Mesodermal cell (in vitro differentiated cells): Measurements from ENCODE around the gene OR2T1. TPM values are rescaled to one million over a fixed set of nuclear protein-coding genes. Genes with fewer than 3 reads are reported as not detected.

Experiments
- H3K27ac ChIP-seq: 2 replicates; pipeline ENCODE4 v1.7.0; 2013; ENCODE audit warnings: mild to moderate bottlenecking, low read depth, low read length, moderate library complexity; ENCODE audit not compliant: severe bottlenecking
- H3K36me3 ChIP-seq: 2 replicates; pipeline ENCODE4 v1.7.1; 2013; ENCODE audit warnings: mild to moderate bottlenecking, low read length, moderate library complexity; ENCODE audit not compliant: control insufficient read depth, insufficient read depth
- H3K4me1 ChIP-seq: one replicate; pipeline ENCODE4 v1.7.1; 2013; ENCODE audit warnings: mild to moderate bottlenecking, low read length; ENCODE audit not compliant: insufficient read depth, control insufficient read depth, poor library complexity, severe bottlenecking
- H3K4me3 ChIP-seq: 2 replicates; pipeline ENCODE4 v1.7.0; 2013; ENCODE audit warnings: low read length, control low read depth, mild to moderate bottlenecking; ENCODE audit not compliant: insufficient read depth, poor library complexity, severe bottlenecking; ENCODE audit errors: extremely low read depth
- H3K9me3 ChIP-seq: 2 replicates; pipeline ENCODE4 v1.7.1; 2013; ENCODE audit warnings: mild to moderate bottlenecking, low read length, moderate library complexity; ENCODE audit not compliant: control insufficient read depth
- WGBS, 2 experiments: methylation state at CpG; one replicate each; pipeline ENCODE4 v1.1.5; 2013; ENCODE audit warnings: missing lambda C conversion rate in 2 of 2; ENCODE audit not compliant: insufficient coverage in 2 of 2; 5-methylcytosine and 5-hydroxymethylcytosine counted together
- polyA plus RNA-seq, 2 experiments: library from polyadenylated mRNA; stranded (reverse); fragments of 50-300 nt; gene quantifications; one replicate each; pipeline ENCODE4 v1.2.3, GENCODE V29; 2013

The OR2T1 gene
- polyA plus RNA-seq (2013, experiment 1 of 2) = not detected
- not detected for polyA plus RNA-seq (2013, experiment 2 of 2)

- no peak within 1 kb of the TSS for H3K4me3 ChIP-seq
- no CpG with 5 or more reads among the region's 3 CpGs for WGBS, 2 experiments
- peaks cover 51% of the 10 kb centered on the region for H3K9me3 ChIP-seq
Observed at GRCh38 chr1:248402748-248403147, at the start of gene OR2T1. Gene OR2T1, plus strand, starts transcription at chr1:248403048. Its CDS starts 3,100 bp downstream, at chr1:248406148.

GRCh38 chr1:248359415-248359814, 43.4 kb upstream of the OR2T1 start:
- H3K9me3 ChIP-seq = peaks cover 56% of the 10 kb centered on the region
- 11% methylated on average over 1 of the region's 3 CpGs for WGBS, 2 experiments
- H3K36me3 ChIP-seq = no peaks in the 10 kb centered on the region
- H3K4me3 ChIP-seq = no peak overlapping the region
- H3K27ac ChIP-seq = no peak overlapping the region
- no peaks in the 10 kb centered on the region for H3K4me1 ChIP-seq

More at GRCh38 chr1:248402748-248403147, at the start of gene OR2T1:
- Histone ChIP-seq H3K27ac (no peak within 1 kb of the TSS), H3K36me3 (no peaks in the 10 kb centered on the region), H3K4me1 (no peaks in the 10 kb centered on the region)

- peaks cover 51% of the 10 kb centered on the region for H3K9me3 ChIP-seq
Observed at GRCh38 chr1:248361121-248361715, 41.6 kb upstream of the OR2T1 start, which contains the start of gene OR2T4. Gene OR2T4, plus strand, starts transcription at chr1:248361665. Its CDS starts 0 bp downstream, at chr1:248361665.

GRCh38 chr1:248366609-248367008, 36.2 kb upstream of the OR2T1 start:
- Histone ChIP-seq H3K4me1 (no peaks in the 10 kb centered on the region), H3K9me3 (peaks cover 62% of the 10 kb centered on the region), H3K4me3 (no peak overlapping the region), H3K27ac (no peak overlapping the region), H3K36me3 (no peaks in the 10 kb centered on the region)

More at GRCh38 chr1:248361121-248361715, 41.6 kb upstream of the OR2T1 start, which contains the start of gene OR2T4:
- H3K4me1 ChIP-seq = no peaks in the 10 kb centered on the region
- no peak within 1 kb of the TSS for H3K4me3 ChIP-seq
- no peaks in the 10 kb centered on the region for H3K36me3 ChIP-seq
- no peak within 1 kb of the TSS for H3K27ac ChIP-seq
- WGBS, 2 experiments = 24 to 25% methylated on average over 2 of the region's 3 CpGs

GRCh38 chr1:248372394-248372793, 30.5 kb upstream of the OR2T1 start:
- no peaks in the 10 kb centered on the region for H3K36me3 ChIP-seq
- WGBS, 2 experiments = 70 to 79% methylated on average over 2 to 4 of the region's 5 CpGs
- no peak overlapping the region for H3K27ac ChIP-seq
- H3K4me1 ChIP-seq = no peaks in the 10 kb centered on the region
- no peak overlapping the region for H3K4me3 ChIP-seq
- peaks cover 63% of the 10 kb centered on the region for H3K9me3 ChIP-seq

- Histone ChIP-seq H3K9me3 (peaks cover 61% of the 10 kb centered on the region), H3K4me1 (no peaks in the 10 kb centered on the region), H3K4me3 (no peak overlapping the region), H3K27ac (no peak overlapping the region), H3K36me3 (no peaks in the 10 kb centered on the region)
- WGBS, 2 experiments = 63 to 65% methylated on average over 4 of the region's 4 CpGs
Observed at GRCh38 chr1:248373761-248374160, 29.1 kb upstream of the OR2T1 start.

GRCh38 chr1:248375446-248375845, 27.4 kb upstream of the OR2T1 start, which contains the start of gene OR2T6:
Gene OR2T6, plus strand, starts transcription at chr1:248375746. Its CDS starts 11,863 bp downstream, at chr1:248387609.
- Histone ChIP-seq H3K36me3 (no peaks in the 10 kb centered on the region), H3K27ac (no peak within 1 kb of the TSS), H3K4me1 (no peaks in the 10 kb centered on the region), H3K9me3 (peaks cover 49% of the 10 kb centered on the region), H3K4me3 (no peak within 1 kb of the TSS)

- WGBS, 2 experiments = 44 to 54% methylated on average over 2 to 3 of the region's 3 CpGs
- Histone ChIP-seq H3K4me3 (no peak overlapping the region), H3K4me1 (no peaks in the 10 kb centered on the region), H3K9me3 (peaks cover 38% of the 10 kb centered on the region), H3K36me3 (no peaks in the 10 kb centered on the region), H3K27ac (no peak overlapping the region)
Observed at GRCh38 chr1:248376916-248377315, 25.9 kb upstream of the OR2T1 start.

- Histone ChIP-seq H3K36me3 (no peaks in the 10 kb centered on the region), H3K9me3 (peaks cover 38% of the 10 kb centered on the region), H3K4me1 (no peaks in the 10 kb centered on the region), H3K27ac (no peak overlapping the region), H3K4me3 (no peak overlapping the region)
- WGBS, 2 experiments = 50% methylated on average over 2 of the region's 3 CpGs; no CpG with 5 or more reads in 1 of the 2 experiments
Observed at GRCh38 chr1:248380854-248381253, 22.0 kb upstream of the OR2T1 start.

- H3K4me1 ChIP-seq = no peaks in the 10 kb centered on the region
- H3K4me3 ChIP-seq = no peak overlapping the region
- WGBS, 2 experiments = 64 to 76% methylated on average over 2 of the region's 2 CpGs
- no peaks in the 10 kb centered on the region for H3K36me3 ChIP-seq
- H3K9me3 ChIP-seq = peaks cover 67% of the 10 kb centered on the region
- H3K27ac ChIP-seq = no peak overlapping the region
Observed at GRCh38 chr1:248388426-248388825, 14.4 kb upstream of the OR2T1 start.

- H3K4me3 ChIP-seq = no peak overlapping the region
- H3K27ac ChIP-seq = no peak overlapping the region
- H3K9me3 ChIP-seq = peaks cover 49% of the 10 kb centered on the region
- 40 to 50% methylated on average over 2 of the region's 2 CpGs for WGBS, 2 experiments
- no peaks in the 10 kb centered on the region for H3K4me1 ChIP-seq
- H3K36me3 ChIP-seq = no peaks in the 10 kb centered on the region
Observed at GRCh38 chr1:248393050-248393449, 9.8 kb upstream of the OR2T1 start.
